ENCODE measurements around the gene PHAF1. TPM values are rescaled to one million over a fixed set of nuclear protein-coding genes. Genes with fewer than 3 reads are reported as not detected.

PHAF1 gene
- total RNA-seq, 1 experiment from 2014 or later: 18.7 TPM

DNA sequence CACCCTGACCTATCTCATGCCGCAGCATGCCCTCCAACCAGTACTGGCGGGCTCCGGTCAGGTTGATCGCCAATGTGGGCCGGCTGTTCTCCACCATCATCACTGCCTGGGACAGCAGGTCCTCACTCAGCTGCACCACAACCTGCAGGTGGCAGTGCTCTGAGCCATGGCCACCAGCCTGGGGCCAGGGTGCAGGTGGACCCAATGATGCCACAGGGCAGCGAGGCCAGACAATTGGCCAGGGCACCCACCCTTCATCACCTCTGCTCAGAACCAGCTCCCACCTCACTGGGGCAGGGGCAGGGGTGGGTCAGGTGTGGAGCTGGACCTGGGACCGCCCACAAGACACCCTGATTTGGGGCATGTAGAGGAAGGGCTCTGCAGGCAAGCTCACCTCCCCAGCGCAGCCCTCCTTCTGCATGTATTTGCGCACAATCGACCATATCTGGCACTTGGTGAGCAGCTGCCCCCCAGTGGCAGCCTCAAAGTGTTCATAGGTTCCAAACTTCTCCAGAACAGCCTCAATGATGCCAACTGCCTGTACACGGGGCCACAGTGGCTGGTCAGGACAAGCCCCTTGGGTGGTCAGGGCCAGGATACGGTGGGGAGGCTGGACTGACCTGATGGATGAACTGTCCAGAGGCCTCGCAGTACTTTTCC, 69.8 kb downstream of the PHAF1 start:
- H3K4me3 ChIP-seq: no peak overlapping the region
- H3K9me3 ChIP-seq (replicated peaks): no peaks in the 10 kb centered on the region
- H3K27ac ChIP-seq: no peak overlapping the region
- H3K4me1 ChIP-seq (replicated peaks): peaks cover 20% of the 10 kb centered on the region
- DNase-seq (ENCODE audit: low read depth in 1 of 2, low spot score in 2 of 2): no peak
- peaks cover 20% of the 10 kb centered on the region for H3K36me3 ChIP-seq
- H3K27me3 ChIP-seq (replicated peaks): no peaks in the 10 kb centered on the region

DNA sequence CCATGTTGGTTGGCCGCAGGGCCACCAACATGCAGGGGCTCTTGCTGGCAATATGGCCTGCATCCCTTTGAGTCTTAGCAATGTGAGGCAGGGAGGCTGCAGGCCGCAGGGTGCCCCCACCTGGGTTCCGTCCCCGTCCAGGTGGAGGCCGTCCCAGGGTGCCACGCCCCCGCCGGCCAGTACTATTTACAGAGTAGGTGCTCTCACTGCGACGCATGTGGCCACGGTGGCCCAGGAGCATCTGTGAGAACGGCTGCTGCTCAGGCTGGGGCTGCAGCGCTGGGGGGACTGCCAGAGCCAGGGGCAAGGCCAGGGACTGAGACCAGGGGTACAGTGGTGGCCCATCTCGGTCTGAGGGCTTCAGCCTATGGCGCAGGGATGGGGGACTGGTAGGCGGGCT, 70.4 kb downstream of the PHAF1 start:
- Histone ChIP-seq H3K9me3 (replicated peaks) (no peaks in the 10 kb centered on the region), H3K4me3 (no peak overlapping the region), H3K4me1 (replicated peaks) (peaks cover 21% of the 10 kb centered on the region), H3K27ac (no peak overlapping the region), H3K36me3 (peaks cover 14% of the 10 kb centered on the region), H3K27me3 (replicated peaks) (no peaks in the 10 kb centered on the region)
- DNase-seq (ENCODE audit: low read depth in 1 of 2, low spot score in 2 of 2): no peak

DNA sequence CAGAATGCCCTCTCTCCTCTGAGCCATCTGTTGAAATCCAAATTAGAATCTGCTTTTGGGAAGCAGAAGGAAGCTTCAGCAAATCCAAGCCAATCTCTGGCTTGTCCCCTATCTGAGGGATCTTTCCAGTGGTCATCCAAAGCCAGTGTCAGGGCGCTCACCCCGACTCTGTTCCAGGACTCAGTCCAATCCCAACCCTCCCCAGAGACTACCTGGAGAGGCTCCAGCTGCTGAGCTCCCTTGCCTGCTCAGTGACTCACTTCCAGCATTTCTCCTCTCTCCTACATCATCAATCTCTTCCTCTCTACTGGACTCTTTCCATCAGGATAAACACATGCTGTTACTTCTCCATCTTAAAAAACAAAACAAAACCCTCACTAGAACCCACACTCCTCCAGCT, 71.6 kb downstream of the PHAF1 start:
- Histone ChIP-seq H3K27me3 (replicated peaks) (no peaks in the 10 kb centered on the region), H3K27ac (no peak overlapping the region), H3K4me3 (no peak overlapping the region), H3K9me3 (replicated peaks) (no peaks in the 10 kb centered on the region), H3K36me3 (peaks cover 10% of the 10 kb centered on the region; the same call in 1 of the 2 replicates), H3K4me1 (replicated peaks) (peaks cover 33% of the 10 kb centered on the region)
- DNase-seq (ENCODE audit: low read depth in 1 of 2, low spot score in 2 of 2): no peak

DNA sequence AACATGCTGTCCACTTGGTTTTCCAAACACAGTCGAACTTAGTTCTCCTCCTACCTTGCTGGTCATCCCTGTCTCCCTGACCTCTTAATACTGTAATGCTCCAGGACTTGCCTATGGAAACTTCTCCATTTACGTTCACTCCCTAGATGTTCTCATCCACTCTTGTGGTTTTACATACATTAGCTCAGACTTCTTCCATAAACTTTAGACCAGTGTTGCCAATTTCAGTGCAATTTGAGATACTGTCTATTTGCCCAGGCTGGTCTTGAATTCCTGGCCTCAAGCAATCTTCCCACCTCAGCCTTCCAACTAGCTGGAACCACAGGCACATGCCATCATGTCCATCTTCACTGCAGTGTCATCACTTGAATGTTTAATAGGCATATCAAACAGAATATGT, 72.5 kb downstream of the PHAF1 start:
- no peaks in the 10 kb centered on the region for H3K27me3 ChIP-seq (replicated peaks)
- no peak overlapping the region for H3K27ac ChIP-seq
- H3K4me3 ChIP-seq: no peak overlapping the region
- H3K9me3 ChIP-seq (replicated peaks): no peaks in the 10 kb centered on the region
- DNase-seq (ENCODE audit: low read depth in 1 of 2, low spot score in 2 of 2): no peak
- peaks cover 10% of the 10 kb centered on the region; the same call in 1 of the 2 replicates for H3K36me3 ChIP-seq
- peaks cover 42% of the 10 kb centered on the region for H3K4me1 ChIP-seq (replicated peaks)

DNA sequence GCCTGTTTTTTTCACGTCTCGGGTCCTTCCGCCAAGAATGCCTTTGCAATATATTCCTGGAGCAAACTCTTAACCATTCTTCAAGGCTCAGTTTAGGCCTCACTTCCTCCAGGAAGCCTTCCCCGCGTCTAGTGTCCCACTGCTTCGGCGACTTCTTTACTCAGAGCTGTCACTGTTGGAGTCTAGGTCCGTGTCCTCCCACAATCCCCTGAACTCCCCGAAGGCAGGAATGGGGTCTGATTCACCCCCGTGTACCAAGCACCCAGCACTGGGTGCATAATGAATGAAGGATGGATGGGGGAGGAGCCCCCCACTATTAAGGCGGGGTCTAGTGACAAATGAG, 73.5 kb downstream of the PHAF1 start:
- Histone ChIP-seq H3K4me1 (replicated peaks) (peaks cover 42% of the 10 kb centered on the region), H3K27me3 (replicated peaks) (no peaks in the 10 kb centered on the region), H3K36me3 (peaks cover 6% of the 10 kb centered on the region; the same call in 1 of the 2 replicates), H3K9me3 (replicated peaks) (no peaks in the 10 kb centered on the region), H3K4me3 (peak overlapping the region; percentile 96), H3K27ac (peak overlapping the region; percentile 99)
- DNase-seq (ENCODE audit: low read depth in 1 of 2, low spot score in 2 of 2): no peak

DNA sequence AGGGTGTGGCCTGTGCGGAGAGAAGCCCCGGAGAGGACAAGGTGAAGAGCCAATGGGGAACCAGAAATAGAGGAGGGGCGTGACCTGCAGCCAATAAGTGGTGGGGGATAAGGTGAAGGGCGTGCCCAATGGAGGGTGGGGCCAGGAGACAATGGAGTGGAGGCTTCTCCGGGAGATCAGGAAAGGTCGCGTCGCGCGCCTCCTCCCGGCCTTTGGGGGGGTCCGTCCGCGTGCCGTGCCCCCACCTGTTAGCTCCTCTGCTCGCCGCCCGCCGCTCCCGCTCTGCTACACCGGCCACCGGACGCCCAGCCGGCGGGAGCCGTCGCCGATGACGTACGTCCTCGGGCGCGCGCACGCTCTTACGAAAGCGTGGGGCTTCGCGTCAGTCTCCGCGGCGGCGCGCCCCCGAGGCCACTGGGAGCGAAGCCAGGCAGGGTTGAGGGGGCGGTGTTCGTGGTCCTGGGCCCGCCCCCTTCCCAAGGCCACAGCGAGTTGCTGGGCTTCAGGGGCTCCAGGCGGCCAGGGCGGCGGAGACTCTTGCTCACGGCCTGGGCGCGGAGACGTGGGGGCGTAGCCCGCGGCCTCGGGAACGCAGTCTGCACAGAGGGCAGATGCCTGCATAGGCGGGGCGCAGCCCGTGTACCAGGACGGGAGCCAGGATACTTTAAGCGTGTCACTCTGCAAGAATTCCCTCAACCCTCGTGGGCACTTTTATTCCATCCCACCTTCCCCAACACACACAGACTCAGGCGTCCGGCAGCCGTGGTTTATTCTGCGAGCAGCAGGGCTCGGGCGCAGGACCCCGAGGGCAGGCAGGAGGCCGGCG, 74.1 kb downstream of the PHAF1 start, which contains the start of gene MATCAP1:
TSS of gene MATCAP1 (minus strand) at position 337 of the 826 bp plus-strand sequence. CDS start 3,353 bp downstream, outside the sequence.
- peaks cover 6% of the 10 kb centered on the region; the same call in 1 of the 2 replicates for H3K36me3 ChIP-seq
- DNase-seq (ENCODE audit: low read depth in 1 of 2, low spot score in 2 of 2): peak; percentile 98 to 100
- H3K4me3 ChIP-seq: peak within 1 kb of the TSS; percentile 96
- no peaks in the 10 kb centered on the region for H3K27me3 ChIP-seq (replicated peaks)
- H3K4me1 ChIP-seq (replicated peaks): peaks cover 42% of the 10 kb centered on the region
- H3K27ac ChIP-seq: peak within 1 kb of the TSS; percentile 99
- H3K9me3 ChIP-seq (replicated peaks): no peaks in the 10 kb centered on the region

DNA sequence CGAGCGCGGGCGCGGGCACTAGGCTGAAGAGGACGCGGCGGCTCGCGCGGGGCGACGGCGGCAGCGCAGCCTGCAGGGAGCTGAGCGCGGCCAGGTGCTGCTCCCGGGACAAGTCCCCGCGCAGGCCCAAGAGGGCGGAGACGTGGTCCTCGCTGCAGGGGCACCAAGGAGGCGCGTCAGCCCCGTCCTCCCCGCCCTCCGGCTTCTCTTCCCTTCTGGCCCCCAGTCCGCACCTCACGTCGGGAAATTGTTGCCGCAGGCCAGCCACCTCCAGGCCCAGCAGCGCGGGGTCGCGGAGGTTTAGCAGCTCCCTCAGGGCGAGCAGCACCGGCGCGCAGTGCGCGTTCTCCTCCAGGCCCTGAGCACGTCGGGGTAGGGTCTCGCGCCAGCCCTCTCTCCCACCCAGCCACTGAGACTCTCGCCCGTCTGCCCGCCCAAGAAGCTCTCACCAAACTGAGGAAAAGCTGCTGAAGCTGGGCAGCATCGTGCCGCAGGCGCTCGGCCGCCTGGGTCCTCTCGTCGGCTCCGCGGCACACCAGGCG, 74.8 kb downstream of the PHAF1 start:
- Histone ChIP-seq H3K36me3 (peaks cover 4% of the 10 kb centered on the region; the same call in 1 of the 2 replicates), H3K27ac (no peak overlapping the region), H3K9me3 (replicated peaks) (no peaks in the 10 kb centered on the region), H3K4me3 (peak overlapping the region; percentile 96), H3K4me1 (replicated peaks) (peaks cover 42% of the 10 kb centered on the region), H3K27me3 (replicated peaks) (no peaks in the 10 kb centered on the region)
- no peak for DNase-seq (ENCODE audit: low read depth in 1 of 2, low spot score in 2 of 2)

DNA sequence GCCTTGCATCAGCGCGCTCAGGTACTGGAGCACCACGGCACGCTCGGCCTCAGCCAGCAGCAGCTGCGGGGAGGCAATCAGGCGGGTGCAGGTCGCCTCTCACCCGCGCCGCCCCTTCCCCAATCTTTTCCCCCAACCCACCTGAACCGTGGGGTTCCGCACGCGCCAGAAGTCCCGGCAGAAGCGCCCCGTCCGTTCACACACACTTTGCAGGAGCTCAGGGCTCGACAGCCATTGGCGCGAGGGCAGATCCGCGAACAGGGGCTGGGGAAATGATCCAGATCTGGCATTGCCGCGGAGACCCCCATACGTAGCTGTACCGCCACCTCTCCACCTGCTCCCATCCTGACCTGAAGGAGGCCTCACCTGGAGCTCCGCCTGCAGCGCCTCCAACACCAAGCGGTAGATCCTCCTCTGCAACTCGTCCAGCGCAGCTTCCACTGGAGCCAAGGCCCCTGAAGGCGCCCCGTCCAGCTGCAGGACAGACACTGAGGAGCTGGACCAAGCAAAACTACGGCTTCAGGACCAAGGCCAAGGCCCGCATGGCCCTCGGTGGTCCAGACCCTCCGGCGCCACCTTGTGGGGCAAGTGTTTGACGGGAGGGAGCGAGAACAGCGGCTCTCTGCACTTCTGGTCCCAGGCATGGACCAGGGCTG, 75.4 kb downstream of the PHAF1 start:
- H3K9me3 ChIP-seq (replicated peaks): no peaks in the 10 kb centered on the region
- no peak overlapping the region for H3K4me3 ChIP-seq
- peaks cover 42% of the 10 kb centered on the region for H3K4me1 ChIP-seq (replicated peaks)
- H3K27me3 ChIP-seq (replicated peaks): no peaks in the 10 kb centered on the region
- H3K27ac ChIP-seq: no peak overlapping the region
- peak; percentile 81 to 95 for DNase-seq (ENCODE audit: low read depth in 1 of 2, low spot score in 2 of 2)
- peaks cover 3% of the 10 kb centered on the region; the same call in 1 of the 2 replicates for H3K36me3 ChIP-seq

DNA sequence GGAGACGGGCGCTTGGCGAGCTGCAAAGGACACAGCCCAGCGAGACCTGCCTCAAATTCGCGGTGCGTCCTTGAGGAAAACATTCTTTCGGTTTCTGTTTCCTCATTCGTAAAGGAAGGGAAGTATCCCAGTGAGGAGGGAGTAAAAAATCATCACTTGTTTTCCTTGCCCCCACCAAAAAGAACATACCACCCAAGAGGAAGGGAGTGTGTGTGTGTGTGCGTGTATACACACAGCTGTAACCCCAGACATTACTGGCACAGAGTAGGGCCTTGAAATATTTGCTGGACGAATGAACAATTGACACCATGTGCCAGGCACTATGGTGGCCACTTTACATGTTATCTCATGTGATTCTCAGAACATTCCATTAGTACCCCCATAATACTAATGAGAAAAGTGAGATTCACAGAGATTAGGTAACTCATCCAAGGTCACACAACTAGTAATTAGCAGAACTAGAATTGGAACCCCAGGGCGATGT, 76.0 kb downstream of the PHAF1 start:
- peaks cover 3% of the 10 kb centered on the region; the same call in 1 of the 2 replicates for H3K36me3 ChIP-seq
- H3K27me3 ChIP-seq (replicated peaks): no peaks in the 10 kb centered on the region
- no peak overlapping the region for H3K27ac ChIP-seq
- DNase-seq (ENCODE audit: low read depth in 1 of 2, low spot score in 2 of 2): no peak
- H3K9me3 ChIP-seq (replicated peaks): no peaks in the 10 kb centered on the region
- peaks cover 47% of the 10 kb centered on the region for H3K4me1 ChIP-seq (replicated peaks)
- H3K4me3 ChIP-seq: no peak overlapping the region

DNA sequence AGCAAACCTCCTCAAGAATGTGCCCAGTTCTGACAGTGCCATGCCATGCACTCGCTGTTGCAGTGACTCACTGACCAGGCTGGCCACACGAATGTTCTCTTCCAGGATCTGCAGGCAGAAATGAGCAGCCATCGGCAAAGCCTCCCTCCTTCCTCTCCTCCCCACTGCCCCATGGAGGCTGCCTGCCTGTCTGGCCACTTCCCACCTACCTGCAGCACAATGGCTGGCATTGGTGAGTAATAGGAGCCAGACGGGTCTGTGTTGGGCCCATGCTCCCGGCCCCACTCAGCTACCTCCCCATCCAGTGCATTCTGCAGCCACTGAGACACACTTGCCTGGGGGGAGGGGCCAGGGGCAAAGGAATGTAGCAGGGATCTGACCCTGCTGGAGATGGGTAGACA, 76.8 kb downstream of the PHAF1 start:
- peaks cover 54% of the 10 kb centered on the region for H3K4me1 ChIP-seq (replicated peaks)
- no peak overlapping the region for H3K27ac ChIP-seq
- H3K27me3 ChIP-seq (replicated peaks): no peaks in the 10 kb centered on the region
- peak in 1 of 2 experiments; percentile 33 for DNase-seq (ENCODE audit: low read depth in 1 of 2, low spot score in 2 of 2)
- H3K36me3 ChIP-seq: peaks cover 3% of the 10 kb centered on the region; the same call in 1 of the 2 replicates
- no peak overlapping the region for H3K4me3 ChIP-seq
- no peaks in the 10 kb centered on the region for H3K9me3 ChIP-seq (replicated peaks)

DNA sequence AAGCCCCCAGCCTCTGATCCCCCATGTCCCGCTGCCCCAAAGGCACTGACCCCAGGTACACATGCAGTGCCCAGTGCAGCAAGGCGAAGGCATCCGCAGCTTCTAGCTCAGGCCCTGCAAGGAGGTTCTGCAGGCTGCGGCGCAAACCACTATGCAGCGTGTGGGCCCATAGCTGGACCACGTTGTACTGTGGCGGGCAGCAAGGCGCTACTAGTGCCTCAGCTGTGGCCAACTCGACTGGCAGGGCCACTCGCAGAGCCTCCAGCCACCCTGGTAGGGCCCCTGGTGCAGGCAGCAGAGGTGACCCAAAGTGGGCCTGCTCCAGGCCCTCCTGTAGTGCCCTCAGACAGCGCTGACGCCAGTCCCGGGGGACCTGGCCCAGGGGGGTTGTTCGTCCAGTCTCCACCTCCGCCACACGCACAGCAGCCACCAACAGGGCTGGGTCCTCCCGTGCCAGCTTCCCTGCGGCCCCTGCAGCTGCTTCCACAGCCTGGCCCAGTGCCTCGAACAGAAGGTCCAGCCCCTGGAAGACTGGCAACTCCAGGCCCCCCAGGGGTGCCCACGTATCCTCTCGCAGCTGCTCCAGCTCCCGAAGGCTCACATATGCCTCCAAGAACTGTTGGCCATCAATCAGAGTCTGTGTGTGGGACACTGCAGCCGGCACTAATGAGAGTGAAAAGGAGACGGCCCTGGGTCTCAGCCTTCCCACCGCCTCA, 77.6 kb downstream of the PHAF1 start:
- peaks cover 6% of the 10 kb centered on the region for H3K36me3 ChIP-seq
- H3K4me3 ChIP-seq: no peak overlapping the region
- no peaks in the 10 kb centered on the region for H3K27me3 ChIP-seq (replicated peaks)
- H3K27ac ChIP-seq: no peak overlapping the region
- DNase-seq (ENCODE audit: low read depth in 1 of 2, low spot score in 2 of 2): no peak
- H3K9me3 ChIP-seq (replicated peaks): peaks cover 3% of the 10 kb centered on the region; the same call in 1 of the 2 replicates
- peaks cover 55% of the 10 kb centered on the region for H3K4me1 ChIP-seq (replicated peaks)

DNA sequence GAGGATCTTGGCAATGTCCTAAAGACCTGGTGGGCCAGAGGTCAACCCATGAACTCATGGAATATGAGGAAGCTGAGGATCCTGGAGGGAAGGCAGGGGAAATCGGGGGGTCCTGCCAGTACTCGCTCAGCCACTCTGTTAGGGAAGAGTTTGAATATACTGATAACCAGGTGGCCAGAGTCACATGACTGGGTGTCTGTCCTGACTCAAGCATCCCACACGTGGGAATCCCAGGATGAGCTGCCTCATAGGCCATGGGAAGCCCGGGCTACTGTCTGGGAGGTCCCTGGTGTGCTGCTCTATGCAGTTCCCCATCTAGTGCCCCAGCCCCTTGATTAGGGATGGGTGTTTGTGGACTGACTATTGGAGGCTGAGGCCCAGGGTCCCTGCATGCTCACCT, 78.6 kb downstream of the PHAF1 start:
- no peak for DNase-seq (ENCODE audit: low read depth in 1 of 2, low spot score in 2 of 2)
- no peak overlapping the region for H3K27ac ChIP-seq
- H3K27me3 ChIP-seq (replicated peaks): no peaks in the 10 kb centered on the region
- H3K4me3 ChIP-seq: no peak overlapping the region
- peaks cover 5% of the 10 kb centered on the region for H3K9me3 ChIP-seq (replicated peaks)
- peaks cover 55% of the 10 kb centered on the region for H3K4me1 ChIP-seq (replicated peaks)
- peaks cover 16% of the 10 kb centered on the region for H3K36me3 ChIP-seq

DNA sequence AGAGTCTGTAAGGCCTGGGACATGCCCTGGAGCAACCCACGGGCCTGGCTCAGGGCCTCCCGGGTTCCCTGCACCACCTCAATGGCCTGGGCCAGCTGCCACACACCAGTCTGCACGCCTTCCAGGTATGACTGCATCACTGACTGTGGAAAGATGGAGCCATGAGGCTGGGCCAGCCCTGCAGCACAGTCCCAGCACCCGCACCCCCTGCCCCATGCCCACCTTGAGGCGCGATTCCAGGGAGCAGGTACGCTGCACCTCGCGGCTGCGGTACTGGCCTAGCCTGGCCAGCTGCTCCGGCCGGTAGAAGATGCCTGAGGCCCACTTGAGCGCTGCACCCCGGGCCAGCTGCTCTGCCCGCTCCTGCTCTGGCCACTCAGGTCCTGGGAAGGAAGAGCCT, 79.1 kb downstream of the PHAF1 start:
- no peaks in the 10 kb centered on the region for H3K27me3 ChIP-seq (replicated peaks)
- H3K27ac ChIP-seq: no peak overlapping the region
- H3K9me3 ChIP-seq (replicated peaks): peaks cover 5% of the 10 kb centered on the region
- no peak overlapping the region for H3K4me3 ChIP-seq
- H3K36me3 ChIP-seq: peaks cover 18% of the 10 kb centered on the region
- no peak for DNase-seq (ENCODE audit: low read depth in 1 of 2, low spot score in 2 of 2)
- peaks cover 60% of the 10 kb centered on the region for H3K4me1 ChIP-seq (replicated peaks)

All from SJSA1 (cell line).